ENCODE data around the gene AIF1L. TPM values are rescaled to one million over a fixed set of nuclear protein-coding genes. Genes with fewer than 3 reads are reported as not detected.

Gene AIF1L
- total and polyA plus RNA-seq, 4 donors: 0.61 to 1.8 (median 1.2) TPM

GRCh38 chr9:131065599-131065998 is 30.7 kb upstream of the AIF1L start:
- Histone ChIP-seq H3K4me1 (ENCODE audit: control insufficient read depth in 4 of 4, insufficient read depth in 4 of 4, low read length in 3 of 4) (peaks cover 0 to 15% (median 13%) of the 10 kb centered on the region in 4 donors), H3K9ac (ENCODE audit: low read depth in 1 of 2, low read length in 2 of 2) (no peak overlapping the region), H3K36me3 (ENCODE audit: control insufficient read depth in 4 of 4, insufficient read depth in 3 of 4, low read depth in 1 of 4, low read length in 3 of 4) (no peaks in the 10 kb centered on the region), H3K27me3 (ENCODE audit: control insufficient read depth in 4 of 4, insufficient read depth in 4 of 4, low read length in 3 of 4) (peaks cover 0 to 2% (median 0%) of the 10 kb centered on the region in 4 donors), H3K4me3 (ENCODE audit: low read depth in 1 of 3, low read length in 3 of 3) (no peak overlapping the region), H3K9me3 (ENCODE audit: control insufficient read depth in 4 of 4, low read length in 3 of 4) (no peaks in the 10 kb centered on the region), H3K27ac (ENCODE audit: low read depth in 1 of 2, low read length in 2 of 2) (no peak overlapping the region)
- no peak for DNase-seq (ENCODE audit: low spot score)
- TF ChIP-seq ZBTB33 (IDR thresholded peaks at IDR 0.05) (no peak), TAF1 (conservative IDR thresholded peaks at IDR 0.05) (no peak)
- WGBS: 87% methylated on average over 7 of the region's 7 CpGs

- Histone ChIP-seq H3K9ac (ENCODE audit: low read depth in 1 of 2, low read length in 2 of 2) (no peak overlapping the region), H3K27ac (ENCODE audit: low read depth in 1 of 2, low read length in 2 of 2) (no peak overlapping the region), H3K4me3 (ENCODE audit: low read depth in 1 of 3, low read length in 3 of 3) (no peak overlapping the region), H3K27me3 (ENCODE audit: control insufficient read depth in 4 of 4, insufficient read depth in 4 of 4, low read length in 3 of 4) (no peaks in the 10 kb centered on the region), H3K9me3 (ENCODE audit: control insufficient read depth in 4 of 4, low read length in 3 of 4) (no peaks in the 10 kb centered on the region), H3K4me1 (ENCODE audit: control insufficient read depth in 4 of 4, insufficient read depth in 4 of 4, low read length in 3 of 4) (peaks cover 0 to 15% (median 13%) of the 10 kb centered on the region in 4 donors), H3K36me3 (ENCODE audit: control insufficient read depth in 4 of 4, insufficient read depth in 3 of 4, low read depth in 1 of 4, low read length in 3 of 4) (no peaks in the 10 kb centered on the region)
- 70% methylated on average over 9 of the region's 9 CpGs for WGBS
- TF ChIP-seq, protein P1, sequence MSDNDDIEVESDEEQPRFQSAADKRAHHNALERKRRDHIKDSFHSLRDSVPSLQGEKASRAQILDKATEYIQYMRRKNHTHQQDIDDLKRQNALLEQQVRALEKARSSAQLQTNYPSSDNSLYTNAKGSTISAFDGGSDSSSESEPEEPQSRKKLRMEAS (IDR thresholded peaks at IDR 0.05): no peak
- no peak for TF ChIP-seq EGR1 (IDR thresholded peaks at IDR 0.05; ENCODE audit: low read depth in 2 of 2)
- TF ChIP-seq, protein P2, sequence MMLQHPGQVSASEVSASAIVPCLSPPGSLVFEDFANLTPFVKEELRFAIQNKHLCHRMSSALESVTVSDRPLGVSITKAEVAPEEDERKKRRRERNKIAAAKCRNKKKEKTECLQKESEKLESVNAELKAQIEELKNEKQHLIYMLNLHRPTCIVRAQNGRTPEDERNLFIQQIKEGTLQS (IDR thresholded peaks at IDR 0.05): no peak
- no peak for TF ChIP-seq HNF4G (IDR thresholded peaks at IDR 0.05)
- no peak for TF ChIP-seq HNF4A (conservative IDR thresholded peaks at IDR 0.05)
- TF ChIP-seq, protein P3, sequence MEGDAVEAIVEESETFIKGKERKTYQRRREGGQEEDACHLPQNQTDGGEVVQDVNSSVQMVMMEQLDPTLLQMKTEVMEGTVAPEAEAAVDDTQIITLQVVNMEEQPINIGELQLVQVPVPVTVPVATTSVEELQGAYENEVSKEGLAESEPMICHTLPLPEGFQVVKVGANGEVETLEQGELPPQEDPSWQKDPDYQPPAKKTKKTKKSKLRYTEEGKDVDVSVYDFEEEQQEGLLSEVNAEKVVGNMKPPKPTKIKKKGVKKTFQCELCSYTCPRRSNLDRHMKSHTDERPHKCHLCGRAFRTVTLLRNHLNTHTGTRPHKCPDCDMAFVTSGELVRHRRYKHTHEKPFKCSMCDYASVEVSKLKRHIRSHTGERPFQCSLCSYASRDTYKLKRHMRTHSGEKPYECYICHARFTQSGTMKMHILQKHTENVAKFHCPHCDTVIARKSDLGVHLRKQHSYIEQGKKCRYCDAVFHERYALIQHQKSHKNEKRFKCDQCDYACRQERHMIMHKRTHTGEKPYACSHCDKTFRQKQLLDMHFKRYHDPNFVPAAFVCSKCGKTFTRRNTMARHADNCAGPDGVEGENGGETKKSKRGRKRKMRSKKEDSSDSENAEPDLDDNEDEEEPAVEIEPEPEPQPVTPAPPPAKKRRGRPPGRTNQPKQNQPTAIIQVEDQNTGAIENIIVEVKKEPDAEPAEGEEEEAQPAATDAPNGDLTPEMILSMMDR (IDR thresholded peaks at IDR 0.05; ENCODE audit: low read depth, low read length, missing input control): no peak
- TF ChIP-seq FOXA2 (IDR thresholded peaks at IDR 0.05): no peak
- no peak for TF ChIP-seq ZBTB33 (IDR thresholded peaks at IDR 0.05)
- no peak for TF ChIP-seq SP1 (IDR thresholded peaks at IDR 0.05)
- no peak for TF ChIP-seq GABPA (IDR thresholded peaks at IDR 0.05 in 1 of 2, conservative IDR thresholded peaks at IDR 0.05 in 1 of 2)
- TF ChIP-seq YY1 (IDR thresholded peaks at IDR 0.05): no peak
- no peak for TF ChIP-seq NR2F2 (IDR thresholded peaks at IDR 0.05)
- no peak for DNase-seq (ENCODE audit: low spot score)
Observed at GRCh38 chr9:131067625-131068024, 28.7 kb upstream of the AIF1L start.
